Neural progenitor cell (in vitro differentiated cells): ENCODE results near the gene PINK1. TPM values are rescaled to one million over a fixed set of nuclear protein-coding genes. Genes with fewer than 3 reads are reported as not detected.

Experiments used
- DNase-seq: peaks from one replicate; pipeline ENCODE4 v3.0.0-alpha.2; 2016; ENCODE audit warnings: low spot score
- H2AFZ ChIP-seq: fragments of 200-600 bp; sonication (generic); replicated peaks from 2 replicates; pipeline ENCODE4 v1.6.1; 2016; ENCODE audit warnings: antibody characterized with exemption
- H3F3A ChIP-seq: fragments of 200-600 bp; sonication (generic); 2 replicates; pipeline ENCODE4 v1.6.1; 2016; ENCODE audit warnings: antibody characterized with exemption, low read depth
- H3K27ac ChIP-seq: fragments of 200-600 bp; sonication (generic); 2 replicates; pipeline ENCODE4 v1.5.1; 2016; ENCODE audit warnings: mild to moderate bottlenecking
- H3K27me3 ChIP-seq: fragments of 200-600 bp; sonication (generic); 2 replicates; pipeline ENCODE4 v1.6.1; 2016; ENCODE audit warnings: mild to moderate bottlenecking, moderate library complexity
- H3K36me3 ChIP-seq: fragments of 200-600 bp; sonication (generic); 2 replicates; pipeline ENCODE4 v1.5.1; 2016
- H3K4me1 ChIP-seq: fragments of 200-600 bp; sonication (generic); 2 replicates; pipeline ENCODE4 v1.6.1; 2016; ENCODE audit warnings: mixed run types
- H3K4me2 ChIP-seq: fragments of 200-600 bp; sonication (generic); 2 replicates; pipeline ENCODE4 v1.6.1; 2016
- H3K4me3 ChIP-seq: fragments of 200-600 bp; sonication (generic); 2 replicates; pipeline ENCODE4 v1.5.1; 2016
- H3K79me2 ChIP-seq: fragments of 200-600 bp; sonication (generic); 2 replicates; pipeline ENCODE4 v1.6.1; 2016; ENCODE audit warnings: low read depth
- H3K9ac ChIP-seq: fragments of 200-600 bp; sonication (generic); 2 replicates; pipeline ENCODE4 v1.6.1; 2016
- H3K9me3 ChIP-seq: fragments of 200-600 bp; sonication (generic); 2 replicates; pipeline ENCODE4 v1.5.1; 2016; ENCODE audit warnings: low read depth
- H4K20me1 ChIP-seq: fragments of 200-600 bp; sonication (generic); 2 replicates; pipeline ENCODE4 v1.6.1; 2016; ENCODE audit warnings: low read depth
- H3K27ac Mint-ChIP-seq: 3 replicates; pipeline ENCODE4 v1.8.0; 2021; ENCODE audit warnings: mixed read lengths
- H3K27me3 Mint-ChIP-seq: 2 replicates; pipeline ENCODE4 v1.8.0; 2022; ENCODE audit warnings: low read depth, mild to moderate bottlenecking, inconsistent platforms, moderate library complexity, mixed read lengths; ENCODE audit not compliant: insufficient read depth
- H3K36me3 Mint-ChIP-seq: 3 replicates; pipeline ENCODE4 v1.8.0; 2021; ENCODE audit warnings: mixed read lengths
- H3K4me1 Mint-ChIP-seq: 3 replicates; pipeline ENCODE4 v1.8.0; 2021; ENCODE audit warnings: mixed read lengths
- H3K4me3 Mint-ChIP-seq: 3 replicates; pipeline ENCODE4 v1.8.0; 2021; ENCODE audit warnings: mild to moderate bottlenecking, moderate library complexity, mixed read lengths
- H3K9me3 Mint-ChIP-seq: 3 replicates; pipeline ENCODE4 v1.8.0; 2020; ENCODE audit warnings: mixed read lengths
- CTCF ChIP-seq: fragments of 200-600 bp; sonication (generic); IDR thresholded peaks from 2 replicates; pipeline ENCODE4 v1.5.1; 2017; ENCODE audit warnings: antibody characterized with exemption, mild to moderate bottlenecking
- EZH2 ChIP-seq: fragments of 200-600 bp; sonication (generic); IDR thresholded peaks from 2 replicates; pipeline ENCODE4 v1.6.1; 2017; ENCODE audit warnings: antibody characterized with exemption, mild to moderate bottlenecking, moderate library complexity
- EZH2phosphoT487 ChIP-seq: fragments of 200-600 bp; sonication (generic); IDR thresholded peaks from 2 replicates; pipeline ENCODE4 v1.6.1; 2017; ENCODE audit warnings: antibody characterized with exemption
- total RNA-seq: library from RNA; depleted of rRNA; stranded (reverse); fragments of >200 nt; gene quantifications from 2 replicates; pipeline ENCODE4 v1.2.3, GENCODE V29; 2015; ENCODE audit warnings: low replicate concordance

Gene PINK1
- 13.3 and 21.6 TPM in 2 replicates for total RNA-seq

GRCh38 chr1:20633190-20634064 is at the start of gene PINK1:
PINK1 (plus strand) TSS chr1:20633458; CDS start chr1:20633549, 91 bp downstream.
- DNase-seq: peak; percentile 92
- Histone ChIP-seq H3K36me3 (no peaks in the 10 kb centered on the region), H3K4me1 (peaks cover 8% of the 10 kb centered on the region), H3K9ac (peak within 1 kb of the TSS; percentile 35), H2AFZ (peak within 1 kb of the TSS; percentile 99), H3K4me3 (peak within 1 kb of the TSS; percentile 91), H3K27me3 (no peaks in the 10 kb centered on the region), H4K20me1 (no peaks in the 10 kb centered on the region), H3K4me2 (peak within 1 kb of the TSS; percentile 99), H3K79me2 (no peaks in the 10 kb centered on the region), H3F3A (peaks cover 15% of the 10 kb centered on the region), H3K9me3 (no peaks in the 10 kb centered on the region), H3K27ac (no peak within 1 kb of the TSS)
- no peak for TF ChIP-seq EZH2
- TF ChIP-seq CTCF: peak; percentile 98
- no peak for TF ChIP-seq EZH2phosphoT487
- Mint-ChIP-seq H3K4me3 (peak within 1 kb of the TSS; percentile 92), H3K36me3 (no peaks in the 10 kb centered on the region), H3K27me3 (no peaks in the 10 kb centered on the region), H3K27ac (peak within 1 kb of the TSS; percentile 81), H3K4me1 (peaks cover 14% of the 10 kb centered on the region), H3K9me3 (peaks cover 5% of the 10 kb centered on the region)

- no peaks in the 10 kb centered on the region for H3K36me3 Mint-ChIP-seq
- no peak for DNase-seq
- no peak overlapping the region for H3K27ac ChIP-seq
- no peak overlapping the region for H3K4me3 ChIP-seq
- H3K9ac ChIP-seq: no peak overlapping the region
- H3K27me3 ChIP-seq: no peaks in the 10 kb centered on the region
- H3K4me2 ChIP-seq: no peak overlapping the region
- H3K27ac Mint-ChIP-seq: no peak overlapping the region
- peaks cover 4% of the 10 kb centered on the region for H3F3A ChIP-seq
- H3K4me3 Mint-ChIP-seq: no peak overlapping the region
- H3K27me3 Mint-ChIP-seq: peaks cover 18% of the 10 kb centered on the region
- no peaks in the 10 kb centered on the region for H3K9me3 ChIP-seq
- H3K36me3 ChIP-seq: no peaks in the 10 kb centered on the region
- TF ChIP-seq CTCF (no peak), EZH2 (no peak), EZH2phosphoT487 (no peak)
- no peak overlapping the region for H2AFZ ChIP-seq
- H3K4me1 Mint-ChIP-seq: peaks cover 8% of the 10 kb centered on the region
- no peaks in the 10 kb centered on the region for H3K79me2 ChIP-seq
- H3K9me3 Mint-ChIP-seq: no peaks in the 10 kb centered on the region
- peaks cover 9% of the 10 kb centered on the region for H3K4me1 ChIP-seq
- no peaks in the 10 kb centered on the region for H4K20me1 ChIP-seq
Measured at GRCh38 chr1:20584890-20585289, 48.4 kb upstream of the PINK1 start.

GRCh38 chr1:20586953-20587660 is 46.2 kb upstream of the PINK1 start:
- Histone ChIP-seq H3K9me3 (no peaks in the 10 kb centered on the region), H3K4me3 (no peak overlapping the region), H3K79me2 (no peaks in the 10 kb centered on the region), H3K27ac (no peak overlapping the region), H3K9ac (no peak overlapping the region), H4K20me1 (no peaks in the 10 kb centered on the region), H3K27me3 (no peaks in the 10 kb centered on the region), H2AFZ (no peak overlapping the region), H3K36me3 (no peaks in the 10 kb centered on the region), H3F3A (peaks cover 8% of the 10 kb centered on the region), H3K4me2 (no peak overlapping the region), H3K4me1 (peaks cover 14% of the 10 kb centered on the region)
- Mint-ChIP-seq H3K9me3 (no peaks in the 10 kb centered on the region), H3K27ac (no peak overlapping the region), H3K36me3 (no peaks in the 10 kb centered on the region), H3K27me3 (peaks cover 13% of the 10 kb centered on the region), H3K4me1 (peaks cover 13% of the 10 kb centered on the region), H3K4me3 (no peak overlapping the region)
- TF ChIP-seq EZH2phosphoT487 (no peak), CTCF (no peak), EZH2 (no peak)
- DNase-seq: no peak
